ENCODE data around the gene EGFL7.

EGFL7 gene

DNA sequence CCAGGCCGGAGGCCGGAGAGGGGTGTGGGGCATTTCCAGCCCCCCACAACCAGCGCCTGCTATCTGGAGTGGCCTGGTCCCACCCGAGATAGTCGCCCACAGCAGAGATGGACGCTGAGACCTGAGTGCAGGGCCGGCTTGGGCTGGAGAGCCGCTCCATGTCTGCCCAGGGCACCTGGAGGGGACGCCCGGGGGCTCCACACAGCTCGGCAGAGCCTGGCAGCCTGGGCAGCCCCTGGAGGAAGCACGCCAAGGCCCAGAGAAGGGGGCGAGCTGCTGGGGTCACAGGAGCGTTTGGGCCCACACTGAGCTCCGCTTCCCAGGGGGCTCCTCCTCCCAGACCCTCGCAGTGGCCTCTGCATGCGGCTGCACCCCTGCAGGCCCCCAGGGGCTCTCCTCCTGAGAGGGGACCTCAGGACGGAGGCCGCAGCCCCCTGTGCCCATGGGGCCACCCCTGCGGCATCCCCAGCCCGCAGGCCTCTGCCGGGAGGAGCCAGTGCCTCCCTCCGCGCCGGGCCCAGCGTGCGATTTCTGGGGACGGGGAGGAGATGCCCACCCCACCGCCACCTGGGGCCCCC lies 42.2 kb upstream of the EGFL7 start:
- H3K27me3 ChIP-seq (ENCODE audit: insufficient read depth, low read length): no peaks in the 10 kb centered on the region
- no peaks in the 10 kb centered on the region for H3K9me3 ChIP-seq (ENCODE audit: low read length)
- H3K36me3 ChIP-seq (ENCODE audit: insufficient read depth, low read length): no peaks in the 10 kb centered on the region
- no peak overlapping the region for H2AFZ ChIP-seq (ENCODE audit: low read depth, low read length)
- peaks cover 35% of the 10 kb centered on the region for H3K4me1 ChIP-seq (ENCODE audit: insufficient read depth, low read length)
- H3K4me3 ChIP-seq (ENCODE audit: low read length): no peak overlapping the region

- H3K36me3 ChIP-seq (ENCODE audit: insufficient read depth, low read length): no peaks in the 10 kb centered on the region
- no peak overlapping the region for H3K4me3 ChIP-seq (ENCODE audit: low read length)
- H2AFZ ChIP-seq (ENCODE audit: low read depth, low read length): no peak overlapping the region
- no peaks in the 10 kb centered on the region for H3K27me3 ChIP-seq (ENCODE audit: insufficient read depth, low read length)
- no peaks in the 10 kb centered on the region for H3K9me3 ChIP-seq (ENCODE audit: low read length)
- peaks cover 38% of the 10 kb centered on the region for H3K4me1 ChIP-seq (ENCODE audit: insufficient read depth, low read length)
These were observed 41.5 kb upstream of the EGFL7 start for GRCh38 chr9:136621019-136621733.

DNA sequence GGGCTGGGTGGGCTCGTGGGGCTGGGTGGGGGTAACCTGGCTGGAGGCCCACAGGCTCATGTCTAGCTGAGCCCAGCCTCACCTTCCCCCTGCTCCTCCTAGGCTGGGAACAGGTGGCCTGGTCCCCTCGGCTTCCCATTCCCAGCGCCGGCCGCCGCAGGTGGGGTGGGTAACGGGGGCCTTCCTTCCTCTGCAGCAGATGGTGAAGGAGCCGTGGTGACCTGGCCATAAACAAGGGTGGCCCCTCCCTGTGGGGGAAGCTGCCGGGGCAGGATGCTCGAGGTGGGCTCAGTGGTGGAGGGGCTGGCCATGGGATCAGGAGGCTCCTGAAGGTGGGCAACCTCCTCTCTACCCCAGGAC lies 41.0 kb upstream of the EGFL7 start:
- Histone ChIP-seq H3K4me3 (ENCODE audit: low read length) (no peak overlapping the region), H3K36me3 (ENCODE audit: insufficient read depth, low read length) (no peaks in the 10 kb centered on the region), H3K27me3 (ENCODE audit: insufficient read depth, low read length) (no peaks in the 10 kb centered on the region)

DNA sequence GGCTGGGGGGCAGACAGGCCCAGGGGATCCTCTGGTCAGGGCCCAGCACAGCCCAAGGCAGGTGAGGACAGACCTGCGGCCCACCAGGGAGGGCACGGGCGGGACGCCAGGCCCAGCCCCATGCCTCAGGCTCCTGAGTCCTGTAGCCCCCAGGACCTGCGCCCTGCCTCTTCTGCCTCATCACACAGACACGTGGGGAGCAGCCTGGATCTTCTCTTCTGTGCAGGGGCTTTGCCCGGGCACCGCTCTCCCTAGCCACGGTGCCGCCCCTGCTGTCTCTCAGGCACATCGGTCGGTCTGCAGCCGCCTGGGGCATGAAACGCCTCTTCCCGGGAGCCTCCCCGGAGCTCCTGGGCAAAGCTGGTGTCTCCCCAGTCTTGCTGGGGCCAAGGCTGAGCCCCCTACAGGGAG lies 40.2 kb upstream of the EGFL7 start:
- Histone ChIP-seq H3K27me3 (ENCODE audit: insufficient read depth, low read length) (no peaks in the 10 kb centered on the region), H3K4me3 (ENCODE audit: low read length) (no peak overlapping the region), H3K9me3 (ENCODE audit: low read length) (no peaks in the 10 kb centered on the region), H2AFZ (ENCODE audit: low read depth, low read length) (no peak overlapping the region), H3K4me1 (ENCODE audit: insufficient read depth, low read length) (peaks cover 37% of the 10 kb centered on the region), H3K36me3 (ENCODE audit: insufficient read depth, low read length) (no peaks in the 10 kb centered on the region)

More for the DNA sequence above, 41.0 kb upstream of the EGFL7 start:
- Histone ChIP-seq H2AFZ (ENCODE audit: low read depth, low read length) (no peak overlapping the region), H3K9me3 (ENCODE audit: low read length) (no peaks in the 10 kb centered on the region), H3K4me1 (ENCODE audit: insufficient read depth, low read length) (peaks cover 36% of the 10 kb centered on the region)

GRCh38 chr9:136623016-136623841 lies 39.5 kb upstream of the EGFL7 start:
- no peak overlapping the region for H2AFZ ChIP-seq (ENCODE audit: low read depth, low read length)
- no peaks in the 10 kb centered on the region for H3K27me3 ChIP-seq (ENCODE audit: insufficient read depth, low read length)
- H3K4me1 ChIP-seq (ENCODE audit: insufficient read depth, low read length): peaks cover 35% of the 10 kb centered on the region
- no peaks in the 10 kb centered on the region for H3K9me3 ChIP-seq (ENCODE audit: low read length)
- H3K4me3 ChIP-seq (ENCODE audit: low read length): no peak overlapping the region
- no peaks in the 10 kb centered on the region for H3K36me3 ChIP-seq (ENCODE audit: insufficient read depth, low read length)

- Histone ChIP-seq H3K9me3 (ENCODE audit: low read length) (no peaks in the 10 kb centered on the region), H3K36me3 (ENCODE audit: insufficient read depth, low read length) (no peaks in the 10 kb centered on the region), H2AFZ (ENCODE audit: low read depth, low read length) (no peak overlapping the region), H3K4me1 (ENCODE audit: insufficient read depth, low read length) (peaks cover 35% of the 10 kb centered on the region), H3K4me3 (ENCODE audit: low read length) (no peak overlapping the region), H3K27me3 (ENCODE audit: insufficient read depth, low read length) (no peaks in the 10 kb centered on the region)
These were observed 38.9 kb upstream of the EGFL7 start for GRCh38 chr9:136623842-136624183.

- Histone ChIP-seq H3K4me1 (ENCODE audit: insufficient read depth, low read length) (peaks cover 39% of the 10 kb centered on the region), H3K36me3 (ENCODE audit: insufficient read depth, low read length) (no peaks in the 10 kb centered on the region), H3K27me3 (ENCODE audit: insufficient read depth, low read length) (no peaks in the 10 kb centered on the region), H3K9me3 (ENCODE audit: low read length) (no peaks in the 10 kb centered on the region), H2AFZ (ENCODE audit: low read depth, low read length) (no peak overlapping the region), H3K4me3 (ENCODE audit: low read length) (no peak overlapping the region)
These were observed 38.3 kb upstream of the EGFL7 start for GRCh38 chr9:136624184-136624951.

GRCh38 chr9:136625101-136626065 lies 37.3 kb upstream of the EGFL7 start:
- Histone ChIP-seq H3K9me3 (ENCODE audit: low read length) (no peaks in the 10 kb centered on the region), H3K4me3 (ENCODE audit: low read length) (no peak overlapping the region), H3K4me1 (ENCODE audit: insufficient read depth, low read length) (peaks cover 37% of the 10 kb centered on the region), H2AFZ (ENCODE audit: low read depth, low read length) (no peak overlapping the region), H3K36me3 (ENCODE audit: insufficient read depth, low read length) (no peaks in the 10 kb centered on the region), H3K27me3 (ENCODE audit: insufficient read depth, low read length) (no peaks in the 10 kb centered on the region)

GRCh38 chr9:136626066-136626725 lies 36.5 kb upstream of the EGFL7 start:
- Histone ChIP-seq H3K36me3 (ENCODE audit: insufficient read depth, low read length) (no peaks in the 10 kb centered on the region), H3K4me3 (ENCODE audit: low read length) (no peak overlapping the region), H3K4me1 (ENCODE audit: insufficient read depth, low read length) (peaks cover 32% of the 10 kb centered on the region), H3K27me3 (ENCODE audit: insufficient read depth, low read length) (no peaks in the 10 kb centered on the region), H2AFZ (ENCODE audit: low read depth, low read length) (no peak overlapping the region), H3K9me3 (ENCODE audit: low read length) (no peaks in the 10 kb centered on the region)

GRCh38 chr9:136626740-136627642 lies 35.7 kb upstream of the EGFL7 start:
- peaks cover 30% of the 10 kb centered on the region for H3K4me1 ChIP-seq (ENCODE audit: insufficient read depth, low read length)
- H3K36me3 ChIP-seq (ENCODE audit: insufficient read depth, low read length): no peaks in the 10 kb centered on the region
- no peaks in the 10 kb centered on the region for H3K27me3 ChIP-seq (ENCODE audit: insufficient read depth, low read length)
- no peak overlapping the region for H2AFZ ChIP-seq (ENCODE audit: low read depth, low read length)
- no peak overlapping the region for H3K4me3 ChIP-seq (ENCODE audit: low read length)
- no peaks in the 10 kb centered on the region for H3K9me3 ChIP-seq (ENCODE audit: low read length)

DNA sequence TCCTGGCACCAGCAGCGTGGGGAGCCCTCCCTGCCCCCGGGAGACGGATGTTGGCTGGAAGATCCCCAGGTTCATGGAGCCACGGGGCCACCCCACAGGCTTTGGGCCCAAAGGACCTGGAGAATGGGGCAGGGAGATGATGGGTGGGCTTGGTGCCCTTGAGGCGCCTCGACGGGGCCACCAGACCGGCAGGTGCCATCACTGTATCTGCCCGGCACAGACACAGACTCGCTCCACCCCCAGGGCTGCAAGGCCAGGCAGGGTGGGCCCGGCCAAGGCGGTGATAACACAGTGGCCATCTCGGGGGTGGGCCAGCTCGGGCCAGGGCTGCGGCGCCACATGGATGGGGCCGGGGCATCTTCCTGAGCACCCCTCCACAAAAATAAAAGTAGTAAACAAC lies 35.0 kb upstream of the EGFL7 start:
- Histone ChIP-seq H3K27me3 (ENCODE audit: insufficient read depth, low read length) (no peaks in the 10 kb centered on the region), H3K4me3 (ENCODE audit: low read length) (no peak overlapping the region), H3K4me1 (ENCODE audit: insufficient read depth, low read length) (peaks cover 30% of the 10 kb centered on the region), H2AFZ (ENCODE audit: low read depth, low read length) (no peak overlapping the region), H3K9me3 (ENCODE audit: low read length) (no peaks in the 10 kb centered on the region), H3K36me3 (ENCODE audit: insufficient read depth, low read length) (no peaks in the 10 kb centered on the region)
